ENCODE results near the gene MYH14. TPM values are rescaled to one million over a fixed set of nuclear protein-coding genes. Genes with fewer than 3 reads are reported as not detected.

The MYH14 gene
- total and polyA plus RNA-seq, 2 of the 4 experiments (the other 2 are of a cell fraction), result not detected

GRCh38 chr19:50248413-50248812, 45.0 kb downstream of the MYH14 start:
- Histone ChIP-seq H3K9me1 (ENCODE audit: insufficient read depth, low read length) (no peaks in the 10 kb centered on the region), H3K4ac (ENCODE audit: low read depth, low read length) (no peak overlapping the region), H4K5ac (ENCODE audit: low read depth, low read length) (no peak overlapping the region), H3K4me3 (ENCODE audit: insufficient read depth, low read depth, low read length) (no peak overlapping the region), H4K20me1 (ENCODE audit: insufficient read depth, low read length) (no peaks in the 10 kb centered on the region), H2BK20ac (ENCODE audit: low read depth, low read length) (no peak overlapping the region), H4K91ac (ENCODE audit: insufficient read depth, low read depth, low read length) (no peak overlapping the region), H2AK9ac (replicated peaks; ENCODE audit: low read depth, low read length, poor library complexity) (no peak overlapping the region), H3K18ac (ENCODE audit: low read depth, low read length) (no peak overlapping the region), H3K9me3 (ENCODE audit: control insufficient read depth, insufficient read depth, low read length) (peaks cover 36% of the 10 kb centered on the region), H4K8ac (ENCODE audit: low read depth in 2 of 2, low read length in 2 of 2) (no peak overlapping the region), H3K23ac (ENCODE audit: low read depth, low read length) (no peak overlapping the region), H3K27ac (ENCODE audit: insufficient read depth, low read length) (no peak overlapping the region), H3K56ac (ENCODE audit: extremely low read depth, insufficient read depth, low read length) (no peak overlapping the region), H2AFZ (replicated peaks; ENCODE audit: low read length, poor library complexity) (no peak overlapping the region), H3K14ac (replicated peaks; ENCODE audit: low read depth, low read length) (no peak overlapping the region), H3K27me3 (ENCODE audit: control insufficient read depth, insufficient read depth, low read length) (no peaks in the 10 kb centered on the region), H3K4me1 (ENCODE audit: control insufficient read depth, insufficient read depth, low read length) (no peaks in the 10 kb centered on the region), H2AK5ac (ENCODE audit: low read depth, low read length) (no peak overlapping the region), H2BK15ac (ENCODE audit: low read depth, low read length) (no peak overlapping the region), H3K79me1 (ENCODE audit: low read depth in 1 of 2, low read length in 2 of 2) (no peaks in the 10 kb centered on the region), H3K36me3 (ENCODE audit: control insufficient read depth, insufficient read depth, low read length) (no peaks in the 10 kb centered on the region), H2BK5ac (ENCODE audit: low read depth, low read length, poor library complexity, severe bottlenecking) (no peak overlapping the region), H2BK120ac (ENCODE audit: low read depth, low read length) (no peak overlapping the region), H3K4me2 (ENCODE audit: low read depth, low read length) (no peak overlapping the region), H3K9ac (ENCODE audit: low read depth, low read length) (no peak overlapping the region)
- intact Hi-C loops (cut with micrococcal nuclease), result no loop called here
- no TSS peak for BruUV-seq (replicated peaks)
- dilution Hi-C loops (cut with HindIII; ENCODE audit: low sequenced_read_pairs, unreplicated experiment), result no loop called here
- no peak for TF ChIP-seq CTCF (conservative IDR thresholded peaks at IDR 0.05; ENCODE audit: low read depth, low read length)
- no peak for TF ChIP-seq MXI1 (IDR thresholded peaks at IDR 0.05; ENCODE audit: borderline replicate concordance, low read depth, low read length)
- no peak for TF ChIP-seq RAD21 (IDR thresholded peaks at IDR 0.05; ENCODE audit: low read length)
- no peak for TF ChIP-seq MAFK (IDR thresholded peaks at IDR 0.05; ENCODE audit: low read depth, low read length)
- no peak for TF ChIP-seq FOS (IDR thresholded peaks at IDR 0.05; ENCODE audit: low read depth, low read length)
- no peak for TF ChIP-seq ELK1 (IDR thresholded peaks at IDR 0.05; ENCODE audit: borderline replicate concordance, low read depth, low read length)
- no peak for TF ChIP-seq RFX5 (IDR thresholded peaks at IDR 0.05; ENCODE audit: low read depth, low read length)
- no peak for TF ChIP-seq SMC3 (IDR thresholded peaks at IDR 0.05; ENCODE audit: low read depth, low read length)
- no peak for TF ChIP-seq POLR2A (IDR thresholded peaks at IDR 0.05; ENCODE audit: low read depth, low read length)
- TF ChIP-seq RCOR1 (IDR thresholded peaks at IDR 0.05; ENCODE audit: insufficient replicate concordance, low read length), result no peak
- TF ChIP-seq USF2 (IDR thresholded peaks at IDR 0.05; ENCODE audit: low read depth, low read length), result no peak
- no peak for TF ChIP-seq BHLHE40 (IDR thresholded peaks at IDR 0.05; ENCODE audit: low read depth, low read length)
- no peak for TF ChIP-seq MAZ (IDR thresholded peaks at IDR 0.05; ENCODE audit: borderline replicate concordance, low read depth, low read length)
- no peak for TF ChIP-seq CEBPB (IDR thresholded peaks at IDR 0.05; ENCODE audit: low read depth, low read length)
- TF ChIP-seq CHD1 (IDR thresholded peaks at IDR 0.05; ENCODE audit: low read depth, low read length), result no peak
- TF ChIP-seq NFE2L2 (IDR thresholded peaks at IDR 0.05; ENCODE audit: low read depth, low read length), result no peak
- WGBS, 2 experiments (ENCODE audit: extremely low coverage in 2 of 2, insufficient read length in 1 of 2), result no CpG with 5 or more reads among the region's 10 CpGs
- no peak for DNase-seq
- ChIA-PET POLR2A (ENCODE audit: unreplicated experiment) (no interaction called here), CTCF (no interaction called here)
- in situ Hi-C loops (cut with MboI; ENCODE audit: low sequenced_read_pairs), result no loop called here
- ATAC-seq (ENCODE audit: low read depth), result no peak

Data from IMR-90 (cell line).